Measurements from ENCODE around the gene SLC16A2.
"Not testable (repeated sequence)": the region's sequence is repeated elsewhere in the genome, so short reads cannot be mapped to it uniquely, and the experiment has no call there.

SLC16A2 gene

DNA sequence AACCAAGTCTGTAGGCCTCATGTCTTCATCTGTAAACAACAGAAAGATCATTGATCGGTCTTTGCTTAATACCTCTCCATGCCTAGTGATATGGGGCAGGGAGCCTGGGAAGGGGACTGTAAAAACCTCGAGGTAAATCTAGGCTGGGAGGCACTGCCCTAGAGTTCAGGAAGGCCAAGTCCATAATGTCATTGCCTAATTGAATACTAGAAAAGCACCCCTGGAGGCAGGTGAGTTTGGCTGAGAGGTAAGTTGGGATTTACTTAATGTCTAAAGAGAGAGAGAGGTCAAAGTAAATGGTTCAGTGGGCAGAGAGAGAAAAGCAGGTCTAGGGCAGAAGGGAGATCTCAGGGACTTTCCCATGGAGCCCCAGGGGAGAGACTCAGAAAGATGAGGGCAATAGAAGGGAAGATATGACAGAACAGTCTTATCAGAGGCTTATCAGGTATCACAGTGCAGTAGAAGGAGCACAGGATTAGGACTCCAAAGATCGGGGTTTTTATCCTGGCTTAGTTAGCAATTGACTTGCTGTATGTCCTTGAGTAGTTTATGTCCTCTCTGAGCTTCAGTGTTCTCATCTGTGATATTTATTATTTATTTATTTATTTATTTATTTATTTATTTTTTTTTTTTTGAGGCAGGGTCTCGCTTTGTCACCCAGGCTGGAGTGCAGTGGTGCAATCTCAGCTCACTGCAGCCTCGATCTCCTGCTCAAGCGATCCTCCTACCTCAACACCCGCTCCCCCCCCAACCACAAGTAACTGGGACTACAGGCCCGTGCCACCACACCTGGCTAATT, 85.2 kb downstream of the SLC16A2 start:
- DNase-seq (ENCODE audit: low read depth in 2 of 2) = no peak

DNA sequence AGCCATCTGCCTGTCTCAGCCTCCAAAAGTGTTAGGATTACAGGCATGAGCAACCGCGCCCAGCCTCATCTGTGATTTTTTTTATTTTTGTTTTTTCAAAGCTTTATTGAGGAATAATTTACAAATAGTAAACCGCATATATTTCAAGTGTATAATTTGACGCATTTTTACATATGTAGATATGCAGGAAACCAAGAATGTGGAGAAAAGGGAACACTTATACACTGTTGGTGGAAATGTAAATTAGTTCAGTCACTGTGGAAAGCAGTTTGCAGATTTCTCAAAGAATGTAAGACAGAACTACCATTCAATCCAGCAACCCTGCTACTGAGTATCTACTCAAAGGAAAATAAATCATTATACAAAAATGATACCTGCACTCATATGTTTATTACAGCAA, 85.9 kb downstream of the SLC16A2 start:
- no peak for DNase-seq (ENCODE audit: low read depth in 2 of 2)

DNA sequence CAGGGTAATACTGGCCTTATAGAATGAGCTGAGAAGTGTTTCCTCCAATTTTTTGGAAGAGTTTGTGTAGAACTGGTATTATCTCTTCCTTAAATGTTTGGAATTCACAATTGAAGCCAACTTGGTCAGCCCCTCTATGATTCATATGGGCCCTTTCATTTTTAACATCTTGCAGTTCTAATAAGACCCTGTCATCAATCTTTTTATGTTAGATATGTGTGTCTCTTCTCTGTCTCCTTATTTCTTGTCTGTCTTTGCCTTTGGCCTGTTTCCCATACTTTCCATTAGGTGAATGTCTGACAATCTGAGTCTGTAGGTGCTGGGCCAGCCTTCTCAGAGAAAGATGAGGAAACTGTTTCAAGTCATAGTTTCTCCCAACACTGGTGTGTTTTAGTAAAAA, 88.7 kb downstream of the SLC16A2 start:
- no peak for DNase-seq (ENCODE audit: low read depth in 2 of 2)

DNA sequence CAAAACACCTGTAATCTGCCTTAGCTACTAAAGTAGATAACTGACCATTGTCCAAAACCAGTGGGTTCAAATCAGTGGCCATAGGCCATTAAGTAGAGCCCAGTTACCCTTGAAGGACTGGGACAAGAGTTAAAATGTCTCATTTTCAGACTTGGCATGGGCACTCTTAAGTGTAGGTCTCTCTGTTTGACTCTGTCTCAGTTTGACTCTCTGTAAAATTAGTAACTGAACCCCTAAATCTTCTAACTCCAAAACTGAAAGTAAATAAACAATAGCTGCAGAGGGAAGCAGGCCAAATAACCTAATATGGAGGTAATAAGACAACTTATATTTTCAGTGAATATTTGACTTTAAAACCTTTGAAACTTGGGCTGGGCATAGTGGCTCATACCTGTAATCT, 89.1 kb downstream of the SLC16A2 start:
- DNase-seq (ENCODE audit: low read depth in 2 of 2) = no peak

DNA sequence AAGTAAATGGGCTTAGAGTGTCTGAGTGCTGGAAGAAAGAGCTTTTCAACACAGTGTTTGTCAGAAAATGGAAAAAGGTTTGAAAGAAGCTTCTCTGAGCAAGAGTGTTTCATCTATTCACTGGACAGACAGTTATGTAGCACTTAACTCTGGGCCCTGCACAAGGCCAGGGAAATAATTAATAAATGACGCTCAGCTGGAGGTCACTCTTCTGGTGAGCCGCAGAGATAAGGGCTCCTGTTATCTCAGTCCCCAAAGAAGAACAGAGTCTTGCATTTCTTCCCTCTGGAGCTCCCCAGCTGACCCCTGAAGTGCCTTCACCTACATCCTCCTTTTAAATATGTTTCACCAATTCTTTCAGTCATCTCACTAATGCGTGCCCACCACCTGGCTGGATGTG, 90.4 kb downstream of the SLC16A2 start:
- no peak for DNase-seq (ENCODE audit: low read depth in 2 of 2)

DNA sequence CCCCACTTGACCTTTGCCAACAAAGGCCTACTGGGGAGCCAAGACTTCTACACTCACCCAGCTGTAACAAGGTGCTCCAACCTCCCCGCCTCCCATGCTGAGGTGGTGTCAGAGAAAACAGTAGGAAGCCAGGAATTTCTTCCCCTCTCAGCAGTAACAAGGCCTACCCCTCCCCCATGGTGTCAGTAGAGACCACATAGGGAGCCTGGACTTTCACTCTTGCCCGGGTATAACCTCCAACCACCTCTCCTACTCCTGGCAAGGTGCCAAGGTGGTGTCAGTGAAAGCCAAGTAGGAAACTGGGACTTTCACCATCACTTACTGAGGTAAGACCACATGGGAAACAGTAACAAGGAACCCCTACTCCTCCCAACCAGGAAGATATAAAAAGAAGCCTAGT, 93.1 kb downstream of the SLC16A2 start:
- DNase-seq (ENCODE audit: low read depth in 2 of 2) = no peak

DNA sequence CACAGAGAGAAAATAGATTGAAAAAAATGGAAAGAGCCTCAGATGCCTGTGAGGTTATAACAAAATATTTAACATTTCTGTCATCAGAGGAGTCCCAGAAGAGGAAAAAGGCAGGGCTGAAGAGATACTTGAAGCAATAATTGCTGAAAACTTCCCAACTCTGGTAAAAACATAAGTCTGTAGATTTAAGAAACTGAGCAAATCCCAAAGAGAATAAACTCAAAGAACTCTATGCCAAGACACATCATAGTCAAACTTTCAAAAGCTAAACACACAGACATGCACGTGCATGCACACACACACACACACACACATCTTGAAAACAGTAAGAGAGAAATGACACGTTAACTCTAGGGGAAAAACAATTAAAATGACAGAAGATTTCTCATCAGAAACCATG, 94.1 kb downstream of the SLC16A2 start:
- no peak for DNase-seq (ENCODE audit: low read depth in 2 of 2)

DNA sequence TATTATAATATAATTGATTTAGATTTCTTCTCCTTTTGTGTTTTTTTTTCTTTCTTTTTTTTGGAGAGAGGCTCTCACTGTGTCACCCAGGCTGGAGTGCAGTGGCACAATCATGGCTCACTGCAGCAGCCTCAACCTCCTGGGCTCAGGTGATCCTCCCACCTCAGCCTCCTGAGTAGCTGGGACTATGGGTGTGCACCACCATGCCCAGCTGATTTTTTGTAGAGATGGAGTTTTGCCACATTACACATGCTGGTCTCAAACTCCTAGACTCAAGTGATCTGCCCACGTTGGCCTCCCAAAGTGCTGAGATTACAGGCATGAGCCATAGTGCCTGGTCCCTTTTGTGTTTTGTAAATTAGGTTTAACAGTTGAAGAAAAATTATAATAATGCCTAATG, 94.7 kb downstream of the SLC16A2 start:
- DNase-seq (ENCODE audit: low read depth in 2 of 2) = not testable (repeated sequence)

DNA sequence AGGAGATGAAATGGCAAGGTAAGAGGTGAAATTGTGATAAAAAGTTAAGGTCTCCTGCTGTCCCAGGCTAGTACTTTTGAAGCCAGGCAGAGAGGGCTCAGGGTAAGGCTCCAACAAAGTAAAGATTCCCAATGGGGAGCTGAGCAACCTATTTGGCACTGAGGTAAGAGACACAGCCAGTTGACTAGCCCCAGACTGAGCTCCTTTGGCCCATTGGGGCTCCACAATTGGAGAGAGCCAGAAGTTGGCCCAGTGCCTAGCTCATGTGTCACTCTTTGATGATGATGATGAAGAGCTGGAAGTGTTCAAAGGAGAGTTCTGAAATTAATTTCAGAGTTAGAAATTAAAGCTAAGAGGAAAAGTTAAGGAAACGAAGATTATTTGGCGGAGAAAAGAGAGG, 98.6 kb downstream of the SLC16A2 start:
- DNase-seq (ENCODE audit: low read depth in 2 of 2) = no peak

DNA sequence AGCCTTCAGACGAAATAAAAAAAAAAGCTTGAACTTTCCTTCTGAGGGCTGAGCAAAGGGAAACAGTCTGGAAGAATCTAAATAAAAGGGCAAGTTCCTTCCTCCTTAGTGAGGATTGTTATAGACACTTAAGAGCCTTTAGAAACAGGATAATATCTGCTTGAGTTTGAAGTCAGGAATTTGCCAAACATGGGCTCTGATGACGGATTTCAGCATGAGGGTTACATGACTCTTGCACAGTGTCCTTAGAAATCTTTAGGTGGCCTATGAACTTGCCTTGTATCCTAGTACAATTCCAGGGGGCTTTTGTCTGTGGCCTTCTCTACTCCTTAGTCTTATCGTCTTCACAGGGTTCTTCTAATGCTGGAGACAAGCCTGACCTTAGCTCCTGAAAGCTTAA, 99.0 kb downstream of the SLC16A2 start:
- DNase-seq (ENCODE audit: low read depth in 2 of 2) = no peak

DNA sequence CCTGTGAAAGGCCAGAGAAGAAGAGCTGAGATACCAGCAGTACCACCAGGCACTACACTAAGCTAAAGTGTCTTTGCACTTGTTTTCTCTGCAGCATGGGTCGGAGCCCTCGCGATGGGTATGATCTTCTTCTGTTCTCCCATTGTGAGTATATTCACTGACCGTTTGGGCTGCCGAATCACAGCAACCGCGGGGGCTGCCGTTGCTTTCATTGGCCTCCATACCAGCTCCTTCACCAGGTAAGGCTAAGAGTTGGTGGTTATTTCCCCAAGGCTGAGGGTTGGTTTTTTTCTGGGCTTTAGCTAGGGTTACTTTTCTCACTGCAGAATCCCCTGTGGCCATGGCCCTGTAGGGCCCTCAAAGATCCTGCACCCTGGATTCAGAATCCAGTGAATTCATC, 99.6 kb downstream of the SLC16A2 start:
- DNase-seq (ENCODE audit: low read depth in 2 of 2) = no peak

DNA sequence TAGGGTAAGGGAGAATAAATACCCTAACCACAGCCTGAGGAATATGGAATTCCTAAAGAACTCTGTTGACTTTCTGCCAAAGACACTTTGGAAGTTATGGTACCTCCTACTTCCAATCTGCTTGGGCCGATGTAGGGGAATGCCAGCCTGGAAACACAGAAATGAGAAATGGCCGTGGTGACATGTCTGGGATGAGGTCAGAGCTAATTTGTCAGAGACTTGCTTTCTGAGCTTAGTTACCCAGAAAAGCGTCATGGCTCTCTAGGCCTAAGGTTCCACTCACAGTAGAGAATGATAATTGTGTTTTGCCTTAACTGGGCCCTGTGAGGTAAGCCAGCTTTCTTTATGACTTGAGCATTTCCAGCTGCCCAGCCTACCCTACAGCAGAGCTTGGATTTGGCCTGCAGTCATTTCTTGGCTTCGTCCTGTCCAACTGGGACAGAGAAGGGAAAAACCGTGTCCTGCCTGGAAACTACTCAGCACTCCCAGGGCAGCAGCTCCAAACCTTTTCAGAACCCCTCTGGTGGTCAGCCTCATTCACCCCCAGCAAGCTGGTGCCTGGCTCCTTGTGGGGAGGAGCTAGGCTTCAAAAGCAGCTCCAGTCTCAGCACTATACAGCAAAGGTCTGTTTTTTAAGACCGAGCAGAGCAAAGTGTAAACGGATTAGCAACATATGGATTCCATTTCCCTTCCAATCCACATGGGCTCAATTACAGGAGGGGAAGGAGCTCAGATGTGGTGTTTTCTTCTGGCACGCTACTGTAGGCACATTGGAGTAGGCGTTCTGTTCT, 100.9 kb downstream of the SLC16A2 start:
- no peak for DNase-seq (ENCODE audit: low read depth in 2 of 2)

DNA sequence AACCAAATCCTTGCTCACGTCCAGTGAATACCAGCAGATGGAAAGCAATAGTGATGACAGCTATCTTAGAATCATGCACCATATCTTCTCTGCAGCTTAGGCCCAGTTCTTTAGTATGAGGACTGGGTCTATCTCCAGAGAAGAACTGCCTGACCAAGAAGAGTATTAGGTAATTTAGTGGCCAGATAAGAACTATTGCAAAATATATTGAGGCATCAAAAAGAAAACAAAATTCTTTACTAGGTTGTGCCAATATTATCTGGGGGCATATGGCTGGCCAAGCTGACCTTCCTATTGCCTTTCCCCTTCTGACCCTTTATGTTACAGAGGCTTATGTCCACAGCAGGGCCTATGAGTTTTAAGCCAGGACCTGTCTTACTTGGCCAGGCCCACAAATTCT, 101.9 kb downstream of the SLC16A2 start:
- DNase-seq (ENCODE audit: low read depth in 2 of 2) = no peak

DNA sequence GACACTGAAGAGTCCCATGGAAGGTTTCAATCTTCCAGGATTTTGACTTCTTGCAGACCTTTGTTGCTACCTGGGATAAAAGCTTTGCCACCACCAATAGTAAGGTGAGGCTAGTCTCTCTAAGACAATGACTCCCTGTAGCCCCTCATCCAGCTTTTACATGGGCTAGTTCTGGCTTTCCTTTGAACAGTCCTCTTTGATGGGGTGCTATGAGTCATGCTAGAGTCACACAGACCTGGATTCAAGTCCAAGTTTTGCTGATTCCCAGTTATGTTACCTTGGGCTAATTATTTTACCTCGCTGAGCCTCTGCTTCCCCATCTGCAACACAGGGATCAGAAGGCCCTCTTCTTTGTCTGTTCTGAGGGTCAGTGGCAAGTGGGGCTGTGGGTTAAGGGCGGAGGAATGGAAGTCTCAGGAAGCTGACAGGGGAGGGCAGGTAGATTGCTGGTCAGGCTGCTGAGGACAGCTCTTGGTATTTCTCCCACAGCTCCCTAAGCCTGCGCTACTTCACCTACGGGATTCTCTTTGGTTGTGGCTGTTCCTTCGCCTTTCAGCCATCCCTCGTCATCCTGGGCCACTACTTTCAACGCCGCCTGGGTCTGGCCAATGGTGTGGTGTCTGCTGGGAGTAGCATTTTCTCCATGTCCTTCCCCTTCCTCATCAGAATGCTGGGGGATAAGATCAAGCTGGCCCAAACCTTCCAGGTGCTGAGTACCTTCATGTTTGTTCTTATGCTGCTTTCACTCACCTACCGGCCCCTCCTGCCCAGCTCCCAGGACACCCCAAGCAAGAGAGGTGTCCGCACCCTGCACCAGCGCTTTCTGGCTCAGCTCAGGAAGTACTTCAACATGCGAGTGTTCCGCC, 102.8 kb downstream of the SLC16A2 start:
- DNase-seq (ENCODE audit: low read depth in 2 of 2) = no peak

DNA sequence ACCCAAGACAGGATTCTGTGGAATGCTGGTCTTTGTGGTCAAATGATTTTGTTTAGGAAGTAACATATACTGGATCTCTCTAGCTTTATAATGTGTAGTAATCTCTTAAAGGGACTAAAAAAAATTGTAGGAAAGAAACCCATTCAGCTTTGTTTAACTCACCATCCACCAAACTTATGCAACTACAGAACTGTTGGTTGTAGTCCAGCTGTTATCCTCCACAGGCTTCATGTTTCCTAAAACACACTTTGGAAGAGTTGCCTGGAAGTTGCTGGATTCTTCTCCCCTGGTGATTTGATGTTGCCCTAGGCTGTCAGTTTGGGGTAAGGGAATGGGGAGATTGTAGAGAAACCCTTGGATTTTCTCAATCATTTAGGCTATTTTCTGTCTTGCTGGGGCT, 103.8 kb downstream of the SLC16A2 start:
- DNase-seq (ENCODE audit: low read depth in 2 of 2) = no peak

DNA sequence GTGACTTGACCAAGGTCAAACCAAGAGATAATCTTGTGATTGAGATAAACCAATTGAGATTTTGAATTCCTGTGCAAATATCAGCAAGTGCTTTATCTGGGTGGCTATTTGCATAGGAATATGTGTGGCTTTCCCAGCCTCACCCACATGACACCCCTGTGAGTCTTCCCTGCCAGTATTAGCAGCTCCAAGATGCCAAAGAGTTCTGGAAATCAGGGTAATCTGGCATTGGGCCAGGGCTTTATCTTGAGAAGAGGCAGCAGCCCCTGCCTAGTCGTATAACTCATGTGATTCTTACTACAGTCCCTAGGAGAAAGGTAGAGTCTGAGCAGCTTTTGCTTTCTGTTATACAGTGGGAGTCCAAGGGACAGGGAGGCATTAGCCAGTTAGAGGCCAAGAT, 105.5 kb downstream of the SLC16A2 start:
- no peak for DNase-seq (ENCODE audit: low read depth in 2 of 2)

DNA sequence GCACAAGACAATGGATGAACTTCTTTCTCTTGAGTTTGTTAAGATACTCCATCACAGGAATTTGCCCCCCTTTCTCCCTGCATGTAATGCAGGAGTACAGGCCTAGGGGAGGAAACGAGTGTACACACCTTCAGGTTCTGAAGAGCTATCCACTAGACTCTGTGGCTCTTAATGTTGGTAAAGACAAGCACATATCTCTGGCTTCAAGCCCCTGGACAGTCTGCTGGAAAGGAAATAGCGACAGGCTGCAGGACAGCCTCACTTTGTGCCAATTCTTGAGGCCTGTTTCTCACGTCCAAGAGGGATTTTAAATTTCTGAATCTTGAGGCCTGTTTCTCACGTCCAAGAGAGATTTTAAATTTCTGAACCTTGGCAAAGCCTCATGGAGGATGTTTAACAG, 106.1 kb downstream of the SLC16A2 start:
- DNase-seq (ENCODE audit: low read depth in 2 of 2) = no peak

DNA sequence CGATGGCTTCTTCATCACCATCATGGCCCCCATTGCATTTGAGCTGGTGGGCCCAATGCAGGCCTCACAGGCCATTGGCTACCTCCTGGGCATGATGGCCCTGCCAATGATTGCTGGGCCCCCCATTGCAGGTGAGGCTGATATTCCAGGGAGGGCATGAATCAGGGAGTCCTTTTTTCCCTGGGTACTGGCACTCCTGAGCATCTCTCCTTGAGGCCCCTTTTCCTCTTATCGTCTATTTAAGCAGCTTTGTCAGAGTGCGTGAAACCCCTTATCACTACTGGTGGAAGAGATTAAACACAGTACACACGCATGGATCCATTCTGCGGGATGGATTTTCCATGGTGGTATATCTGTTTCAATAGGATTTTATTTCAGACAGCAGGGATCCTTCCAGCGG, 108.0 kb downstream of the SLC16A2 start:
- DNase-seq (ENCODE audit: low read depth in 2 of 2) = no peak

DNA sequence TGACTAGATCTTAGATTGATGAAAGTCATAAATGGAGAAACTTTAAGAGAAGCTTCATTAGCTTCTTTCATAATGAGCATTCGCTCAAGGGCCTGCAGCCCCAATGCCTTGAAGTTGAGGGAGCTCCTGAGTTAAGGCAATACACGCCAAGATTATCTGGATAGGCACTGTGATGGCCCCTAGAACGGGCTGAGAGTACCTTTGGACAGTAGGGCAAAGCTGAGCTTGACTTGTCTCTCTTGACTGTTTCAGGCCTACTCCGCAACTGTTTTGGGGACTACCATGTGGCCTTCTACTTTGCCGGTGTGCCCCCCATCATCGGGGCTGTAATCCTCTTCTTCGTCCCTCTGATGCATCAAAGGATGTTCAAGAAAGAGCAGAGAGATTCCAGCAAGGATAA, 109.8 kb downstream of the SLC16A2 start:
- DNase-seq (ENCODE audit: low read depth in 2 of 2) = no peak

DNA sequence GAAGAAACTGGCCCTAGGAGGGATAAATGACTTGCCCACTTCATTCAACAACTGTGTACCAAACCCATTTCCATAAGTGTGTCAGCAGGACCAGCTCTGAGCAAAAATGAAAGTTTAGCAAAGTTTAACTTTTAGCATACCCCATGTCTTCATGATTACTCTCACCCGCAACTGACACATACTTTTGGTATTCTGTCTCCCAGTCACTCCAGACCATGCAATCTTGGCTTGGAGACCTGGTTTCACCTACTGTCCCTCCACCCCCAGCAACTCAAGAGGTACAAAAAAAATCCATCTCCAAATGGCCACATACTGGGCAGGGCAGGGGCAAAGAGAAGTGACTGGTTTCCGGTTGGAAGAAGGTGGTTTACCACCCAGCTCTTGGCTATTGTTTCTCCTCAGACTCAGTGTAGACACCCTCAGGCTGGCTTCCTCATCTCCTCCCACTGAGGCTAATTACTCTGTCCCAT, 113.3 kb downstream of the SLC16A2 start:
- no peak for DNase-seq (ENCODE audit: low read depth in 2 of 2)

DNA sequence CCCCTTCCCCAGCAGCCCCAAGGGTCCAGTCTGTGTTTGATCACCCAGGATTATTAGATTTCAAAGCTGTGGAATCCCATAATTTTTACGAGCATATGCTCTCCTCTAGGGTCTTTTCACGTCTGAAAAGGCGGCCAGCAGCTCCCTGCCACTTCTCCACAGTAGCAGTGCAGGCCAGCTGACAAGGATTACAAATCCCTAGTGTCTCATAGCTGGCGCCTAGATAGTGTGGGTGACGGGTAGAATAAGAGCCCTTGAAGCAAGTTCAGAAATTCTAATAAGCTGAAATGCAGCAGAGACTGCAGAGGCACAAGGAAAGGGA, 113.8 kb downstream of the SLC16A2 start:
- DNase-seq (ENCODE audit: low read depth in 2 of 2) = no peak

DNA sequence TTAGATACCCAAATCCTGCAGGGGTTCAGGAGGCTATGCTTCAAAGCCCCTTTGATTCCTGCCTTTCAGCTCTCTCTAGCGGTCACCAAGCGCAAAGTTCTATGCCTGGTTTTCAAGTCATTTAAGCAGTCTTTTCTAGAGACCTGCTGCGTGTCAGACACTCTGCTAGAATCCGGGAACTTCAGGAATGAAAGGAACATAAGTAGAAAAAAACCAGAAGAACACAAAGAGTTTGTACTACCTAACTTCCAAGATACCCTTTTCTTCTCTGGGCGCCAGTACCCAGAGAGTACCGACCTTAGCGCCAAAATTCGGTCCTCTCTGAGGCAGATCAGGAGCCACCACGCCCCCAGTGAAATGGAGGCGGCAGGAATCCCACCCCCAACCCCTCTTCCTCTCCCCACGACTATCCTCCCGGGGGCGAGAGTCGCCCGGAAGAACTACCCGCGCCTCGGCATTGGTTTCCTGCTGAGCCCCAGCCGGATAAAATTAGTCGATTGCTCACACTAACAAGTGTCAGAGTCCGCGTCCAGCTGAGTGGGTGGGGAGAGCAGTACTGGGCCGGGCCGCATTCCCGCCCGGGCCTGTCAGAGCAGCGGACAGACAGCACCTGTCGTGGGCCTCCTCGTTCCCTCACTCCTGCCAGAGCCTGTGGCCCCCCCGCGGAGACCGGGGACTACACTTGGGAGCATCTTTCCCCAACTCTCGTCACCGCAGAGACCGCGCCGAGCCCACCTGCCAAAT, 114.3 kb downstream of the SLC16A2 start:
- DNase-seq (ENCODE audit: low read depth in 2 of 2) = no peak

Measured in stimulated activated CD8-positive, alpha-beta memory T cell treated with anti-CD3 and anti-CD28 coated beads, Interleukin-15, amount 100 ng/mL, for 48 hours (primary cell).